ENCODE measurements around the gene MAGI1.
"Not testable (repeated sequence)": the region's sequence is repeated elsewhere in the genome, so short reads cannot be mapped to it uniquely, and the experiment has no call there.

MAGI1 gene

GRCh38 chr3:65551945-65552344 is 486.8 kb downstream of the MAGI1 start:
- in situ Hi-C loops (cut with MboI; ENCODE audit: low sequenced_read_pairs), result no loop called here

- in situ Hi-C loops (cut with MboI; ENCODE audit: low sequenced_read_pairs), result no loop called here
These were observed 488.6 kb downstream of the MAGI1 start for GRCh38 chr3:65550137-65550536.

GRCh38 chr3:65549626-65549959 is 489.1 kb downstream of the MAGI1 start:
- in situ Hi-C loops (cut with MboI; ENCODE audit: low sequenced_read_pairs), result no loop called here

- in situ Hi-C loops (cut with MboI; ENCODE audit: low sequenced_read_pairs), result no loop called here
These were observed 489.7 kb downstream of the MAGI1 start for GRCh38 chr3:65548848-65549625.

- in situ Hi-C loops (cut with MboI; ENCODE audit: low sequenced_read_pairs), result no loop called here
These were observed 493.3 kb downstream of the MAGI1 start for GRCh38 chr3:65545429-65545828.

GRCh38 chr3:65543391-65543790 is 495.3 kb downstream of the MAGI1 start:
- in situ Hi-C loops (cut with MboI; ENCODE audit: low sequenced_read_pairs), result not testable (repeated sequence)

- in situ Hi-C loops (cut with MboI; ENCODE audit: low sequenced_read_pairs), result no loop called here
These were observed 498.1 kb downstream of the MAGI1 start for GRCh38 chr3:65540666-65541065.

GRCh38 chr3:65539616-65540015 is 499.1 kb downstream of the MAGI1 start:
- in situ Hi-C loops (cut with MboI; ENCODE audit: low sequenced_read_pairs), result no loop called here

GRCh38 chr3:65538101-65538500 is 500.6 kb downstream of the MAGI1 start:
- in situ Hi-C loops (cut with MboI; ENCODE audit: low sequenced_read_pairs), result no loop called here

GRCh38 chr3:65537109-65537508 is 501.6 kb downstream of the MAGI1 start:
- in situ Hi-C loops (cut with MboI; ENCODE audit: low sequenced_read_pairs), result no loop called here

- in situ Hi-C loops (cut with MboI; ENCODE audit: low sequenced_read_pairs), result no loop called here
These were observed 503.5 kb downstream of the MAGI1 start for GRCh38 chr3:65535260-65535659.

- in situ Hi-C loops (cut with MboI; ENCODE audit: low sequenced_read_pairs), result no loop called here
These were observed 503.9 kb downstream of the MAGI1 start for GRCh38 chr3:65534805-65535204.

GRCh38 chr3:65532749-65533148 is 506.0 kb downstream of the MAGI1 start:
- in situ Hi-C loops (cut with MboI; ENCODE audit: low sequenced_read_pairs), result no loop called here

- in situ Hi-C loops (cut with MboI; ENCODE audit: low sequenced_read_pairs), result no loop called here
These were observed 506.5 kb downstream of the MAGI1 start for GRCh38 chr3:65532215-65532614.

- in situ Hi-C loops (cut with MboI; ENCODE audit: low sequenced_read_pairs), result no loop called here
These were observed 507.2 kb downstream of the MAGI1 start for GRCh38 chr3:65531499-65531898.

- in situ Hi-C loops (cut with MboI; ENCODE audit: low sequenced_read_pairs), result no loop called here
These were observed 512.1 kb downstream of the MAGI1 start for GRCh38 chr3:65526656-65527055.

GRCh38 chr3:65524584-65524983 is 514.1 kb downstream of the MAGI1 start:
- in situ Hi-C loops (cut with MboI; ENCODE audit: low sequenced_read_pairs), result no loop called here

- in situ Hi-C loops (cut with MboI; ENCODE audit: low sequenced_read_pairs), result no loop called here
These were observed 514.8 kb downstream of the MAGI1 start for GRCh38 chr3:65523878-65524277.

- in situ Hi-C loops (cut with MboI; ENCODE audit: low sequenced_read_pairs), result no loop called here
These were observed 517.7 kb downstream of the MAGI1 start for GRCh38 chr3:65521032-65521431.

GRCh38 chr3:65516998-65517397 is 521.7 kb downstream of the MAGI1 start:
- in situ Hi-C loops (cut with MboI; ENCODE audit: low sequenced_read_pairs), result no loop called here

- in situ Hi-C loops (cut with MboI; ENCODE audit: low sequenced_read_pairs), result not testable (repeated sequence)
These were observed 524.4 kb downstream of the MAGI1 start for GRCh38 chr3:65514317-65514716.

- in situ Hi-C loops (cut with MboI; ENCODE audit: low sequenced_read_pairs), result not testable (repeated sequence)
These were observed 529.3 kb downstream of the MAGI1 start for GRCh38 chr3:65509423-65509794.

- in situ Hi-C loops (cut with MboI; ENCODE audit: low sequenced_read_pairs), result no loop called here
These were observed 529.8 kb downstream of the MAGI1 start for GRCh38 chr3:65508750-65509422.

Measured in HL-60/S4 treated with phorbol 12-myristate 13-acetate at 8.2 ng/mL for 4 days and 3 days (cell line).